Measurements from ENCODE around the gene KLHL17.
A peak's percentile ranks its signal among the peaks of the same experiment; 100 is the strongest.

KLHL17 gene

DNA sequence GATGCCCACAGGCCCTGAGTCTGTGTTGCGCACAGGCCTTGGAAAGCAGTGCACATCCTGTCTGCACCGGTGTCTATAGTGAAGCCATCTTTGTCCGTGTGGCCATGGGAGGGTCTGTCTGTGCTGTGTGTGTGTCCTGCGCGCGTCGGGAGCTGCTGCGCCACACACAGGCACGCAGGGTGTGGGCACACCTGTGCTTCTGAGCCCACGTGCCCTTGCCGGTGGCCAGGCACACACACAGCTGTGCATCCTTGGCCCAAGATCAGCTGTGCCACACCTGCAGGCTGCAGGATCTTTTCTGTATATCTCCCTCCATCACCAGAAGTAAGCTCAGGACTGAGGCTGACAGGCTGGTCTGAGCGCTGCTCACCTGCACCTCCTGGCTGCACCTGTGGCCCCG is 39.9 kb upstream of the KLHL17 start:
- Histone ChIP-seq H3K4me1 (ENCODE audit: control insufficient read depth in 1 of 2, insufficient read depth in 2 of 2, low read length in 2 of 2) (peaks cover 21 to 30% of the 10 kb centered on the region in 2 experiments), H4K8ac (ENCODE audit: low read depth, low read length) (no peak overlapping the region), H3K4me2 (ENCODE audit: low read length) (peak overlapping the region; percentile 26), H3K14ac (ENCODE audit: low read length) (no peak overlapping the region), H4K12ac (ENCODE audit: low read depth, low read length) (no peak overlapping the region), H3K79me2 (ENCODE audit: control insufficient read depth, insufficient read depth, low read length, poor library complexity) (peaks cover 3% of the 10 kb centered on the region), H3K9ac (ENCODE audit: low read length) (no peak overlapping the region), H2BK120ac (ENCODE audit: insufficient read depth, low read length, poor library complexity) (no peak overlapping the region), H3K27me3 (ENCODE audit: insufficient read depth, low read length) (peaks cover 10% of the 10 kb centered on the region), H3K27ac (ENCODE audit: low read depth, low read length) (no peak overlapping the region), H3K23ac (ENCODE audit: low read length) (no peak overlapping the region), H2AK5ac (ENCODE audit: low read length) (no peak overlapping the region), H2BK12ac (ENCODE audit: low read length) (no peak overlapping the region), H4K91ac (ENCODE audit: low read depth, low read length) (peak overlapping the region; percentile 1), H3K79me1 (ENCODE audit: low read length) (peaks cover 10% of the 10 kb centered on the region), H2BK5ac (ENCODE audit: low read depth, low read length, poor library complexity) (no peak overlapping the region), H3K36me3 (ENCODE audit: control insufficient read depth in 1 of 2, insufficient read depth in 2 of 2, low read length in 2 of 2) (peaks cover 4 to 5% of the 10 kb centered on the region in 2 experiments), H2AFZ (ENCODE audit: insufficient read depth, low read length, poor library complexity) (no peak overlapping the region), H3K9me3 (ENCODE audit: insufficient read depth, low read depth, low read length) (peaks cover 12% of the 10 kb centered on the region), H3K18ac (ENCODE audit: low read length) (no peak overlapping the region), H3K4ac (ENCODE audit: low read depth, low read length) (no peak overlapping the region), H3K4me3 (ENCODE audit: low read depth, low read length) (no peak overlapping the region)
- no peak for DNase-seq
- no CpG with 5 or more reads among the region's 13 CpGs for WGBS (ENCODE audit: extremely low coverage, insufficient coverage, insufficient read length)

DNA sequence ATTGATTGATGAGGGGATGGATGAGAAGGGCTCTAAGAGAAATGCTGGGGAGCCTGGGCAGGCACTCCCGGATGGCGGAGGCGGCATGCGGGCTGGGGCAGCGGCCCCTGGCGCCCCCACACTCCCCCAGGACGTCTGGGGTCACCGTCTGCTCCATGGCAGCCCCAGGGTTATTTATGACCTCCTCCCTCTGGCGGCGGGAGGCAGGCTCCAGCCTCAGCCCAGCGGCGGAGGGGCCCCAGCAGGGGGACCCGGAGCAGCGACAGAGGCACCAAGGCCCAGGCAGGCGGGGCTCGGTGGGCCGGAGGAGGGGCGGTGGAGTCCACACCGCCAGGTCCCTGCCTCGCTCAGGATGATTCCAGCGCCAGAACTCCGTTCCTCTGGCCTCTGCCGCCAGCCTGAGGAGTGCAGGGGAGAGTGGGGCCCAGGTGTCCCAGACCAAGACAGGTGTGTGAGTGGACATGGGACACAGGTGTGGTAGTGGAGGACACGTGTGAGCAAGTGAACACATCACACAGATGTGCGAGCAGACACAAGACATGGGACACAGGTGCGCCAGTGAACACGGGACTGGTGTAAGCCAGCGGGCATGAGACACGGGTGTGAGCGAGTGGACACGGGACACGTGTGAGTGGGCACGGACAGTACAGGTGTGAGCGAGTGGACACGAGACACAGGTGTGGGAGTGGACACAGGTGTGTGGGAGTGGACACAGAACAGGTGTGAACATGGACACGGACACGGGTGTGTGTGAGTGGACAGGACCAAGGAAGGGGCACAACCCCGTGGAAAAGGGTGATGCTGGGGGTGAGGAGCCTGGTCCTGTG is 39.2 kb upstream of the KLHL17 start:
- peak; percentile 45 to 70 for DNase-seq
- no peak overlapping the region for H2BK5ac ChIP-seq (ENCODE audit: low read depth, low read length, poor library complexity)

DNA sequence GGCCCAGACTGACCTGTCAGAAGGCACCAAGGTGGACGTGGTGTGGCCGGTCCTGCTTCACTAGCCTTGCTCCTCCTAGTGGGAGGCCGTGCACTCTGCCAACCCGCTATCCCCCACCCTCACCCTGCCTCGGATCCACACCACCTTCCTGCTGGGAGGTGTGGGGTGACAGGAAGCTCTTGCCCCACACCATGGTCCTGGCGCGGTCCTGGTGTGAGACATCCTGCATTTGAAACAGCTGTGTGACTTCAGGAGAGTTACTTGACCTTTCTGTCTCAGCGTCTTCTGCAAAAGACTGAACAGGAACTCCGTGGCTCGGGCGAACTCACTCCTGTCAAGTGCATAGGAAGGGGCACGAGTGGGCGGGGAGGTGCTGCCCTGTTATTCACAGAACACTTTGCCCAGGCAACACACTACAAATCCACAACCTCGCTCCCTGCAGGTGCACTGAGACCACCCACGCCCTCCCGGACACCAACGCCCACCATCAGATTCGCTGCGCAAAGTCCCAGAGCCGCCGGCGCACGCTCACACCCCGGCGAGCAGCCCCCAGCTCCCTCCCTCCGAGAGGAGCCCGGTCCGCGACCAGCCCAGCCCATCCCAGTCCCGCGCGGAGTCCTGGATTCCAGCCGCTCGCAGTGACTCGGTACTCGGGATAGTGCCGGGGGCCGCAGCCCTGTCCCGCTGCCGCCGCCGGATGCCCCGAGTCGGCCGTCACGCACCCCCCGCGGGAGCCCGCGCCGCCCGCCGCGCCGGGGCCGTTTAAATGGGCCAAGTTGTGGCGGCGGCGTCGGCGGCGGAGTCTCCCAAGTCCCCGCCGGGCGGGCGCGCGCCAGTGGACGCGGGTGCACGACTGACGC is 37.0 kb upstream of the KLHL17 start, which contains the start of gene SAMD11:
TSS of gene SAMD11 (plus strand) at position 793 of the 860 bp plus-strand sequence. CDS start 509 bp downstream, outside the sequence.
- Histone ChIP-seq H3K4me3 (ENCODE audit: low read depth, low read length) (peak within 1 kb of the TSS; percentile 82), H2AK5ac (ENCODE audit: low read length) (no peak within 1 kb of the TSS), H4K12ac (ENCODE audit: low read depth, low read length) (no peak within 1 kb of the TSS), H4K91ac (ENCODE audit: low read depth, low read length) (peak within 1 kb of the TSS; percentile 83), H4K8ac (ENCODE audit: low read depth, low read length) (peak within 1 kb of the TSS; percentile 19), H3K9ac (ENCODE audit: low read length) (peak within 1 kb of the TSS; percentile 68), H2BK12ac (ENCODE audit: low read length) (peak within 1 kb of the TSS; percentile 0), H3K23ac (ENCODE audit: low read length) (no peak within 1 kb of the TSS), H3K36me3 (ENCODE audit: control insufficient read depth in 1 of 2, insufficient read depth in 2 of 2, low read length in 2 of 2) (peaks cover 7 to 8% of the 10 kb centered on the region in 2 experiments), H2AFZ (ENCODE audit: insufficient read depth, low read length, poor library complexity) (no peak within 1 kb of the TSS), H3K27me3 (ENCODE audit: insufficient read depth, low read length) (peaks cover 15% of the 10 kb centered on the region), H3K79me1 (ENCODE audit: low read length) (peaks cover 10% of the 10 kb centered on the region), H3K4ac (ENCODE audit: low read depth, low read length) (no peak within 1 kb of the TSS), H3K4me2 (ENCODE audit: low read length) (peak within 1 kb of the TSS; percentile 80), H2BK120ac (ENCODE audit: insufficient read depth, low read length, poor library complexity) (peak within 1 kb of the TSS; percentile 54), H3K27ac (ENCODE audit: low read depth, low read length) (peak within 1 kb of the TSS; percentile 5), H3K4me1 (ENCODE audit: control insufficient read depth in 1 of 2, insufficient read depth in 2 of 2, low read length in 2 of 2) (peaks cover 21 to 38% of the 10 kb centered on the region in 2 experiments), H2BK5ac (ENCODE audit: low read depth, low read length, poor library complexity) (peak within 1 kb of the TSS; percentile 10), H3K14ac (ENCODE audit: low read length) (peak within 1 kb of the TSS; percentile 14), H3K18ac (ENCODE audit: low read length) (peak within 1 kb of the TSS; percentile 44), H3K79me2 (ENCODE audit: control insufficient read depth, insufficient read depth, low read length, poor library complexity) (peaks cover 3% of the 10 kb centered on the region), H3K9me3 (ENCODE audit: insufficient read depth, low read depth, low read length) (peaks cover 12% of the 10 kb centered on the region)
- DNase-seq = peak in 1 of 2 donors; percentile 84
- no CpG with 5 or more reads among the region's 72 CpGs for WGBS (ENCODE audit: extremely low coverage, insufficient coverage, insufficient read length)

More for the DNA sequence above, 39.2 kb upstream of the KLHL17 start:
- peak overlapping the region; percentile 34 for H2BK12ac ChIP-seq (ENCODE audit: low read length)
- H2AFZ ChIP-seq (ENCODE audit: insufficient read depth, low read length, poor library complexity) = no peak overlapping the region
- H3K4me2 ChIP-seq (ENCODE audit: low read length) = peak overlapping the region; percentile 26
- H3K36me3 ChIP-seq (ENCODE audit: control insufficient read depth in 1 of 2, insufficient read depth in 2 of 2, low read length in 2 of 2) = peaks cover 4 to 5% of the 10 kb centered on the region in 2 experiments
- H3K27me3 ChIP-seq (ENCODE audit: insufficient read depth, low read length) = peaks cover 15% of the 10 kb centered on the region
- H3K79me2 ChIP-seq (ENCODE audit: control insufficient read depth, insufficient read depth, low read length, poor library complexity) = peaks cover 3% of the 10 kb centered on the region
- H3K79me1 ChIP-seq (ENCODE audit: low read length) = peaks cover 10% of the 10 kb centered on the region
- H4K91ac ChIP-seq (ENCODE audit: low read depth, low read length) = peak overlapping the region; percentile 2
- peak overlapping the region; percentile 16 for H2AK5ac ChIP-seq (ENCODE audit: low read length)
- no peak overlapping the region for H3K14ac ChIP-seq (ENCODE audit: low read length)
- H3K4me1 ChIP-seq (ENCODE audit: control insufficient read depth in 1 of 2, insufficient read depth in 2 of 2, low read length in 2 of 2) = peaks cover 21 to 36% of the 10 kb centered on the region in 2 experiments
- no peak overlapping the region for H4K8ac ChIP-seq (ENCODE audit: low read depth, low read length)
- WGBS (ENCODE audit: extremely low coverage, insufficient coverage, insufficient read length) = no CpG with 5 or more reads among the region's 38 CpGs
- H3K18ac ChIP-seq (ENCODE audit: low read length) = no peak overlapping the region
- H3K9me3 ChIP-seq (ENCODE audit: insufficient read depth, low read depth, low read length) = peaks cover 12% of the 10 kb centered on the region
- H4K12ac ChIP-seq (ENCODE audit: low read depth, low read length) = no peak overlapping the region
- no peak overlapping the region for H3K4ac ChIP-seq (ENCODE audit: low read depth, low read length)
- no peak overlapping the region for H3K27ac ChIP-seq (ENCODE audit: low read depth, low read length)
- H3K4me3 ChIP-seq (ENCODE audit: low read depth, low read length) = no peak overlapping the region
- H3K23ac ChIP-seq (ENCODE audit: low read length) = no peak overlapping the region
- H2BK120ac ChIP-seq (ENCODE audit: insufficient read depth, low read length, poor library complexity) = no peak overlapping the region
- no peak overlapping the region for H3K9ac ChIP-seq (ENCODE audit: low read length)

DNA sequence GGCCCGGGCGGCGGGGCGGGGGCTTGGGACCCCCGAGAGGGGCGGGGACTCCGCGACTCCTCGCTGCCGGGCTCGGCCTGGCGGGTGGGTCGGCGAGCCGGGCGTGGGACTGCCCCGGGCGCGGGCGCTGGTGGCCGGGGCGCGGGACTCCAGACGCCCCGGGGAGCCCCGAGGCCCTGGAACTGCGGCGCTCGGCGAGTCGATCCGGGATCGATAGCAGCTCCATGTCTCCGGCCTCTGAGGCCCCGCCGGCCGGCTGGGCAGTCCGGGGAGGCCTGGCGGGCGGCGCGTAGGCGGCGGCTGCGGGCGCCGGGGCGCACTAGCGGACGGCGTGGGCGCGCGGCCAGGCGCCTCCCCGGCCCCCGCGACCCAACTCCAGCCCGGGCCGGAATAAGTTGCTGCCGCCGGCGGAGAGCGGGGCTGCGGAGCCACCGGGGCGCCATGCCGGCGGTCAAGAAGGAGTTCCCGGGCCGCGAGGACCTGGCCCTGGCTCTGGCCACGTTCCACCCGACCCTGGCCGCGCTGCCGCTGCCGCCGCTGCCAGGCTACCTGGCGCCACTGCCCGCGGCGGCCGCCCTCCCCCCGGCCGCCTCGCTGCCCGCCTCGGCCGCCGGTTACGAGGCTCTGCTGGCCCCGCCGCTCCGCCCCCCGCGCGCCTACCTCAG is 36.3 kb upstream of the KLHL17 start:
- peak overlapping the region; percentile 2 for H2BK120ac ChIP-seq (ENCODE audit: insufficient read depth, low read length, poor library complexity)
- peak overlapping the region; percentile 19 for H4K8ac ChIP-seq (ENCODE audit: low read depth, low read length)
- H3K9me3 ChIP-seq (ENCODE audit: insufficient read depth, low read depth, low read length) = peaks cover 12% of the 10 kb centered on the region
- no CpG with 5 or more reads among the region's 98 CpGs for WGBS (ENCODE audit: extremely low coverage, insufficient coverage, insufficient read length)
- peaks cover 21 to 38% of the 10 kb centered on the region in 2 experiments for H3K4me1 ChIP-seq (ENCODE audit: control insufficient read depth in 1 of 2, insufficient read depth in 2 of 2, low read length in 2 of 2)
- peak overlapping the region; percentile 10 for H2BK5ac ChIP-seq (ENCODE audit: low read depth, low read length, poor library complexity)
- no peak overlapping the region for H4K12ac ChIP-seq (ENCODE audit: low read depth, low read length)
- H3K18ac ChIP-seq (ENCODE audit: low read length) = peak overlapping the region; percentile 44
- no peak overlapping the region for H2BK12ac ChIP-seq (ENCODE audit: low read length)
- H2AFZ ChIP-seq (ENCODE audit: insufficient read depth, low read length, poor library complexity) = no peak overlapping the region
- H3K4me3 ChIP-seq (ENCODE audit: low read depth, low read length) = peak overlapping the region; percentile 82
- H4K91ac ChIP-seq (ENCODE audit: low read depth, low read length) = peak overlapping the region; percentile 83
- H3K27ac ChIP-seq (ENCODE audit: low read depth, low read length) = peak overlapping the region; percentile 5
- no peak overlapping the region for H3K9ac ChIP-seq (ENCODE audit: low read length)
- H3K4ac ChIP-seq (ENCODE audit: low read depth, low read length) = no peak overlapping the region
- H3K79me2 ChIP-seq (ENCODE audit: control insufficient read depth, insufficient read depth, low read length, poor library complexity) = peaks cover 3% of the 10 kb centered on the region
- H3K4me2 ChIP-seq (ENCODE audit: low read length) = peak overlapping the region; percentile 80
- H3K79me1 ChIP-seq (ENCODE audit: low read length) = peaks cover 10% of the 10 kb centered on the region
- DNase-seq = no peak
- H3K23ac ChIP-seq (ENCODE audit: low read length) = no peak overlapping the region
- H3K27me3 ChIP-seq (ENCODE audit: insufficient read depth, low read length) = peaks cover 15% of the 10 kb centered on the region
- H3K36me3 ChIP-seq (ENCODE audit: control insufficient read depth in 1 of 2, insufficient read depth in 2 of 2, low read length in 2 of 2) = peaks cover 7 to 8% of the 10 kb centered on the region in 2 experiments
- H3K14ac ChIP-seq (ENCODE audit: low read length) = peak overlapping the region; percentile 6
- no peak overlapping the region for H2AK5ac ChIP-seq (ENCODE audit: low read length)

Data from trophoblast cell (in vitro differentiated cells and primary cell).